GM19324 (cell line): ENCODE measurements around the gene RDH12.
A peak's percentile ranks its signal among the peaks of the same experiment; 100 is the strongest.
"Not testable (repeated sequence)": the region's sequence is repeated elsewhere in the genome, so short reads cannot be mapped to it uniquely, and the experiment has no call there.

ENCODE experiments used
- ATAC-seq: cut with Tn5 transposase; IDR thresholded peaks from one replicate; pipeline ENCODE4 v1.9.1; 2021; ENCODE audit warnings: mild to moderate bottlenecking, moderate library complexity; ENCODE audit not compliant: unreplicated experiment, low FRiP score

The RDH12 gene

GRCh38 chr14:67701492-67701891 lies at the start of gene RDH12:
RDH12 (plus strand) TSS chr14:67701886; CDS start chr14:67722643, 20,757 bp downstream.
- not testable (repeated sequence) for ATAC-seq

DNA sequence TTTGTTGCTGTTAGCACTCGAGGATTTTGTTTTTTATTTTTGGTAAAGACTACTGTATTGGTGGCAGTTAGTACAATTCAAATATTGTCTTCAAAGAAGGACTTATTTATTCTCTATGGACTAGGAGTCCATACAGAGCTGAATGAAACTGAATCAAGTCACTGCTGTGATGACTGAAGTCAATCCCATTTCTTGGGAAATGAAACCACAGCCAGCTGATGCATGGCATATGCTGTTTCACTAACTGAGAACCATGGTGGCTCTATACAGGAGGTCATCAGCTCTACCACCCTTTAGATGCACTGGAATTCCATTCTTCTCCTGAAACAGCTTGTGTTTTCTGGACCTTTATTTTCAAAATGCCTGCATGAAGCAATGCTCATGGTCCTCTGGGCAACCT lies 49.5 kb upstream of the RDH12 start:
- no peak for ATAC-seq

- no peak for ATAC-seq
These were observed 47.9 kb upstream of the RDH12 start for GRCh38 chr14:67653651-67654280.

DNA sequence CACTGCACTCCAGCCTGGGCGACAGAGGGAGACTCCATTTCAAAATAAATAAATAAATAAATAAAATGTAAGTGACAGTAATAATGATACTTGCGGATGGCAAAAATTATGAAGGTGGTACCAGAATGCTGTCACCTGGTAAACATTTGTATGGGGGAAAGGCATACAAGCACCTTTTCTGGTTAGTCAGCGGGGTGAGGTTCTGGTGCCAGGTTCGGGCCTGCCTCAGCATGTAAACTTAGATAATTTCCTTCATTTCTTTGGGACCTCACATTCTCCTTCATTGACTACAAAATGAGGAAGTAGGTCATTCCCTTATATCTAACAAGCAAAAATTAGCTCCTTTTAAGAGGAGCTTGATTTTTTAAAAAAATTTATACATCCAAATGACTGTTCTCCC lies 38.1 kb upstream of the RDH12 start:
- ATAC-seq: no peak

DNA sequence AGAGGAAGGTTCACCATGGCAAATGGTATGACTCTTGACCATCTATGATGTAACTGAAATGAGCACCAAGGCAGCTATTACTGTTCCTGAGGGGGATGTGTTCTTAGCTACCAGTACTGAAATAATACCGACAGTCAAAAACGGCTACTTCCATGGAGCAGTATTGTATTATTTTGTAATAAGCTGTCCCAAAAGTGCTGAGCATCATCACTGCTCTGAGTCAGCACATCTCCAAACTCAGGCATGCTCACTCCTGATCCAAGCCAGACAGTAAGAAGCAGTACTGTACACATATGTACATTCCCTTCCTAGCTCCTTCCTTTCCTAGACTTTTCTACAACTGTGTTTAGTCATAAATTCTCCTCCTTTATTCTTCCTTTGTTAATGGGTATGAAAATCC lies 35.8 kb upstream of the RDH12 start:
- no peak for ATAC-seq

DNA sequence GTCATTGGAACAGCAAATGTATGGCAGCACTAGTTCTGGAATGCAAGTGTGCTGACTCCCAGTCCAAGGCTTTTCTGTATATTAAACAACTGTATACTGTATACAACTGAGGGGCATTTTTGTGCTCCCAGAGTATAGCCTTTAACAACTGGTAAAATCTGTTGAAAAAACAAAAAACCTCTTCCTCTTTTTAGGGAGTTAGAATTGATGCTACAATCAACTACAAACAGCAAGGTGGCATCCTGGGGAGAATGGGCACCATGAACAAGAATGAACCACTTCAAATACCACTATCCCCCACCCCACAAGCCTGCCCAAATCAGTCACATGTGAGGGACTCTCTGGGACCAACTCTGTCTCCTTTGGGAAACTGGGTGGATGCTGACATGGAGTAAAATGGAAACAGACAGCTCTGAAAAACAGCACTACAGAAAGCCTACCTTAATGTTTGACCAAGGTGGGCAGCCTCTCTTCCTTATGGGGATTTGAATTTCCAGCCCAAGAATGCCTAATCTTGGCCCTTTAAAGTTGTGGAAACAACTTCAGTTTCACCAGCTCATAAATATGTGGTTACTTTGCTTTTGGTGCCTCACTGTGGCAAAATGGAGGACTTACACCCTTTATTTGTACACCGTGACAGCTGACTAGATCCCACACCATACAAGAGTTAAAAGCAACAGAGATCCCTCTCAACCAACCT lies 34.8 kb upstream of the RDH12 start:
- no peak for ATAC-seq

GRCh38 chr14:67668559-67668958 lies 33.1 kb upstream of the RDH12 start:
- no peak for ATAC-seq

DNA sequence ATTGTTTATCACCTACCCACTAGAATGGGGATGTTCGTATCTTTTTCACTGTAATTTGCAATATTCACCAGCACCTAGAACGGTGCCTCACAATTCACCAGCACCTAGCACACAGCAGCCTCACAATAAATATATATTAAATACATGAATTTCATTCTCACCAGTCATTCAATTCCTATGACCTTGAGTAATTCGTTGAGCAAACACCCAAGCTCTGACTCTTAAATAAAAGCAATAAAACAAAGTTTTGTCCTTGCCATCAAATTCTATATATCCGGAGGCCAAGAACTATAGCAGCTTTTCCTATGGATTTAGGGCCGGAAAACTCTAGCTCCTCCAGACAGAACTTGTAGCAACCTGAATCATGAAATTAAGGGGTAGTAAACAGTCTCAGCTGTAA lies 28.2 kb upstream of the RDH12 start:
- ATAC-seq: no peak

- peak; percentile 38 for ATAC-seq
These were observed 27.6 kb upstream of the RDH12 start for GRCh38 chr14:67674139-67674479.

- ATAC-seq: peak; percentile 94
These were observed 27.0 kb upstream of the RDH12 start, which contains the start of gene VTI1B for GRCh38 chr14:67674480-67675218. VTI1B (minus strand) TSS chr14:67674632; CDS start chr14:67674489, 143 bp downstream.

DNA sequence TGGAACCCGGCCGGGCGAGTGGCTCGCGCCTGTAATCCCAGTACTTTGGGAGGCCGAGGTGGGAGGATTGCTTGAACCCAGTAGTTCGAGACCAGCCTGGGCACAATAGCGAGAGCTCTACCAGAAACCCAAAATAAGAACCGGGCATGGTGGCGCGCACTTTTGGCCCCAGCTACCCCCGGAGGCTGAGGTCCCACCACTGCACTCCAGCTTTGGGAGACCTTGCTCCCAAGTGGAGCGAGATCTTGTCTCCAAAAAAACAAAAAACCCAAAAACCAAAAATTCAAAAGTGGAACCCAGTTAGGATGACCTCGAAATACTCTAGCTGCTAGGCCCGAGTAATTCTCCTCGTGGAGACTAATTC lies 26.5 kb upstream of the RDH12 start:
- ATAC-seq: no peak

DNA sequence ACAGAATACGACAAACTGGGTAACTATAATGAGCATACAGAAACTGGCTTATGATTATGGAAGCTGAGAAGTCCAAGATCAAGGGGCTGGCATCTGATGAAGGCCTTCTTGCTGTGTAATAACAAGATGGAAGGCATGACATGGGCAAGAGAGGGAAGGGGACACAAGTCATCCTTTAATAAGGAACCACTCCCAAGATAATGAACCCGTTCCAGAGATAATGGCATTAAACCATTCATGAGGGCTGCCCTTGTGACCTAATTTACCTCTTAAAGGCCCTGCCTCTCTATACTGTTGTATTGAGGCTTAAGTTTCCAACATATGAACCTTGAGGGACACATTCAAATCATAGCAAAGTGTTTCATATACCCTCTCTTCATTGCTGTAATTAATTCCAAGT lies 22.7 kb upstream of the RDH12 start:
- no peak for ATAC-seq

GRCh38 chr14:67680121-67680602 lies 21.5 kb upstream of the RDH12 start:
- ATAC-seq: no peak

GRCh38 chr14:67680941-67681340 lies 20.7 kb upstream of the RDH12 start:
- ATAC-seq: no peak

DNA sequence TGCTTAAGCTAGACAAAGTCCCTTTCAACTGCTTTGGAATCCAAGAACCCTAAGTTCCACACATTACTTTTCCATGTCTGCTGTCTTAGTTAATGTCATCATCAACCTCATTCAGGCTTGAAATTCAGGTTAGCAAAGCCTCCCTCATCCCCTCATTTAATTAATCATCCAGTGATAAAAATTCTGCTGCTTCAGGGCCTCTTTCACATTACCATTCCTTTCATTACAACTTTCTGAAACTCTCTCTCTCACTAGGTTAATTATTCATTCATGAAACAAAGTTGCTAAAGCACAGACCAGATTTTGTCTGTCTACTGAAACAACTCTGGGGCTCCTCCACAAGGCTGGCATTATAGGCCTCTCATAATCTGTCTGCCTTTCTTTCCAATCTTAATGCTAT lies 17.8 kb upstream of the RDH12 start:
- ATAC-seq: no peak

DNA sequence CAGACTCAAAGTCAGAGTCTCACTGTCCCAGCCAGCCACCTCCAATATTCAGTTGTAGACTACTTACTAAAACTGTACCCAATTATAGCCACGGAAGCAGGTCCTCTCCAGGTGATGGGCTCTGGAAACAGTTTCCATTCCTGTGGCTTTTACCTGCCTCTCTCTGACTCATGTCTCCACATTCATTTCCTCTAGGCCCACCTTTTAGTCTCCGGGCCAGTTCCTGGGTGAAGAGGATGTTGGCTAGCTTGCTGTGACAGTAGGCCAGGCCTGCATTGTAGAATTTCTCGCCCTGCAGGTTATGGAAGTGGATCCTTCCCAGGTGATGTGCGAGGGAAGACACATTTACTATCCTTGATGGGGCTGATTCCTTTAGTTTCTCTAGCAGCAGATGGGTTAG lies 11.7 kb upstream of the RDH12 start:
- ATAC-seq: no peak

DNA sequence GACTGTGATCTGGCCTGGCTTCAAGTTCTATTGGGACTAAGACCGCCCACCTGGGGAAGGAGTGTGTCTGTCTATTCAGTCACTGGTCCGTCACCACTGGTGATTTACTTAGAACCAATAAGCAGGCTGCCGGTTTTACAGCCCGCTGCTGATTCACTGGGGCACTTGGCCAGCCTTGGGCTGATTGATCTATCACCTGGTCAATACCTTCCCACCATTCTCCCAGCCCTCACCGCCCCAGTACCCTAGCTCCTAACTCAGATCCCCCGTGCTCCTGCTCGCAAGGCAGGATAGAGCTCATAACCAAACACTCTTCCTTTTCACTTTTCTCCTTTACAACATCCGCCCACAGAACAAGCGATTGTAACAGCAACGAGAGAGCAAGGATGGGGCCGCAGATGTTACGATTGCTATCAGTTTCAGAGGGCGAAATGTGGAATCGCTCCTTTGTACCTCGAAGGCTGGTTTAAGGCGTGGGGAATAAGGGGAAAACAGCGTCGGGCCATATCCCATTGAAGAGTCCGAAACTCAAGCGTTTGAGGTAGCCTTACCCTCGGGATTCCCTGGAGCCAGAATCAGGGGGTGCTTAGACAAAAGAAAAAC lies 6.8 kb upstream of the RDH12 start:
- ATAC-seq: peak; percentile 79

DNA sequence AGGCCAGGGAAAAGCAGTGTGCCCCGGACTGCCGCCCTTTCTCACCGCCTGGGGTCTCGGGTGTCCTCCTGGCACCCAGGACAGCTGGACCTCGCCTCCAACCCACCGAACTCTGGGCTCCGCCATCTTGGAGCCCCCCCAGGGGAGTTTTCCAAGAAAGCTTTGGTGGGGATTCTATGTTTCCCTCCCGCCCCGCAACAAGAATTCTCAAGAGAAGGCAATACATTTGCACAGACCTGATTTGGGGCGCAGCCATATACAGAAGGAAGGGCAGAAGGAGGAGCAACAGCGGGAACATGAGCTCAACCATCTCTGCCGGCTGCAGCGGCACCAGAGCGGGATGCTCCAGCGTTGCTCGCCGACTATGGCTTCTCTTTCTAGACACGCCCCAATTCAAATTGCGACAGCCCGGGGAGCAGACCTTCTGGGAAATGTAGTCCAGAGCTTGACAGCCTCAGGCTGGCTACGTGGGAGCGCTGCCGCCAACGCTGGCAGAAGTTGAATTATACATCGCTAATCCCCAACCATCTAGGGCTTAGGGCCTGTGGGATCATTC lies 6.2 kb upstream of the RDH12 start, which contains the start of gene RDH11:
RDH11 (minus strand) TSS at position 371 of the 556 bp plus-strand sequence; CDS start at position 310, 61 bp downstream.
- peak; percentile 81 for ATAC-seq

DNA sequence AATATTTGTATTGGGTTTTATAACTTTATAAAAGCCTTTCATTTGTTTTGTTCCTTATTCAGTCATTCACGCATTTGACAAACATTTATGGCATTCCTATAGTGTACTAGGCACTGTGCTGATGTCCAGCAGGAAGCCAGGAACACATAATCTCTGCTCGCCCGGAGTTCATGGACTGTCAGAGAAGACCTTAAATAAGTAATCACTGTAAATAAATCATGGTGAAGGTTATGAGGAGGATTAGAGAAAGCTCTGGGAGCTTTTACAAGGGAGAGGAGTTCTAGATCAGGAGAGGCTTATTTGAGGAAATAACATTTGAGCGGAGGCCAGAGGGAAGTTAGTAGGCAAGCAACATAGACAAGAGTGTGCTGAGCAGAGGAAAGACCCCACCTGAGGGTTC lies 4.7 kb upstream of the RDH12 start:
- no peak for ATAC-seq

DNA sequence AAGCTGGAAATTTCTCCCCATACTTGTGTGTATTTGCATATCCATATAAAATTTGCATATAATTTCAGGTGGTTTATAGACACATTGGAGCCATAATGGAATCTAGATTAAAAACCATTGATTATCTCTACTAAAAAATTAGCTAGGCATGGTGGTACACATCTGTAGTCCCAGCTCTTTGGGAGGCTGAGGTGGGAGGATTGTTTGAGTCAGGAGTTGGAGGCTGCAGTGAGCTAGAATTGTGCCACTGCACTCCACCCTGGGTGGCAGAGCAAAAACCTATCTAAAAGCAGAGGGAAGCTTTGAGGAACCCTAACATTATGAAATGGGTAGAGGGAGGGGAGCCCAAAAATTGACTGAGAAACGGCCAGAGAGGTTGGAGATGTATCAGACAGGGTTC lies 3.5 kb upstream of the RDH12 start:
- ATAC-seq: no peak

DNA sequence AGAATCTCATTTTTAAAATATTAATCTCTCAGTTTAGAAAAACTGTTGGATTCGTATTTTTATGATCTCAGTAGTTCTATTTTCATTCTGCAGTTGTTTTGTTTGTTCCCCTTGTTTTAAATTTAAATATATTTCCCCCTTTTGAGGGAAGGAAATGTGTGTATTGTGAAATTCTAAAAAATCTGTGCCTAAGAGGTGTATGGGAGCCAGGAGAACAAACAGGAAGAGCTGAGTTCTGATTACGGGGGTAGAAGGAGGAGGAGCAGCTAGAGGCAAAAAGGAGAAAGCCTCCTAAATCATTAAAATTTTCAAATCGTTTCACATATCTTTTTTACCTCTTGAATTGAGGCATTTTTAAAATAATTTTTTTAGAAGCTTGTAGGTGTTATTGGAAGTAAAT lies 2.3 kb downstream of the RDH12 start:
- no peak for ATAC-seq
